HepG2 (cell line): ENCODE measurements around the gene CD101. TPM values are rescaled to one million over a fixed set of nuclear protein-coding genes. Genes with fewer than 3 reads are reported as not detected.

ENCODE experiments used
- ARHGAP35 ChIP-seq: sonication (generic); formaldehyde crosslinking; IDR thresholded peaks from 2 replicates; pipeline ENCODE4 v1.9.0; 2022; ENCODE audit warnings: mild to moderate bottlenecking, inconsistent platforms, moderate library complexity, missing genetic modification reagents, borderline replicate concordance
- ARNT2 ChIP-seq: sonication (generic); formaldehyde crosslinking; IDR thresholded peaks from 2 replicates; pipeline ENCODE4 v1.8.0; 2022; ENCODE audit warnings: mild to moderate bottlenecking, low read depth, missing genetic modification reagents, moderate library complexity
- ATM ChIP-seq: fragments of 450-650 bp; IDR thresholded peaks from 2 replicates; pipeline ENCODE4 v1.7.1; 2017; ENCODE audit warnings: mild to moderate bottlenecking, borderline replicate concordance
- CCAR2 ChIP-seq: fragments of 200-400 bp; formaldehyde crosslinking; optimal IDR thresholded peaks from 2 replicates; pipeline ENCODE3; 2018; ENCODE audit warnings: low read depth, mild to moderate bottlenecking, low read length, moderate library complexity
- ERF ChIP-seq: IDR thresholded peaks from 2 replicates; pipeline ENCODE4 v1.6.1; 2018; ENCODE audit warnings: missing biosample characterization, missing genetic modification reagents
- EZH2 ChIP-seq: conservative IDR thresholded peaks from 2 replicates; pipeline ENCODE4 v1.6.1; 2012; ENCODE audit warnings: mild to moderate bottlenecking, low read depth, low read length, moderate library complexity
- GABPA ChIP-seq, 2 experiments: IDR thresholded peaks; 2 replicates each; pipeline ENCODE4 v1.6.1; 2011 to 2016; ENCODE audit warnings: low read depth in 2 of 2, low read length in 1 of 2, missing biosample characterization in 1 of 2, missing genetic modification characterization in 1 of 2
- GTF3A ChIP-seq: sonication (generic); formaldehyde crosslinking; conservative IDR thresholded peaks from 2 replicates; pipeline ENCODE4 v1.4.0; 2020; ENCODE audit warnings: mild to moderate bottlenecking, missing genetic modification reagents
- HHEX ChIP-seq: IDR thresholded peaks from 2 replicates; pipeline ENCODE4 v1.6.1; 2016; ENCODE audit warnings: control low read depth
- HNRNPL ChIP-seq: fragments of 200-400 bp; formaldehyde crosslinking; IDR thresholded peaks from 2 replicates; pipeline ENCODE4 v1.6.1; 2017; ENCODE audit warnings: mild to moderate bottlenecking, low read depth, low read length
- HNRNPLL ChIP-seq: fragments of 200-400 bp; formaldehyde crosslinking; IDR thresholded peaks from 2 replicates; pipeline ENCODE4 v1.6.1; 2017; ENCODE audit warnings: mild to moderate bottlenecking, low read depth, low read length; ENCODE audit not compliant: poor library complexity, severe bottlenecking
- KDM4B ChIP-seq: sonication (generic); formaldehyde crosslinking; IDR thresholded peaks from 2 replicates; pipeline ENCODE4 v1.4.0; 2020; ENCODE audit warnings: missing genetic modification reagents
- KLF13 ChIP-seq: sonication (generic); formaldehyde crosslinking; IDR thresholded peaks from 2 replicates; pipeline ENCODE4 v1.4.0; 2020; ENCODE audit warnings: mild to moderate bottlenecking, missing genetic modification reagents
- KLF16 ChIP-seq, 2 experiments: sonication (generic) in 1 of 2; formaldehyde crosslinking in 1 of 2; IDR thresholded peaks; 2 replicates each; pipeline versions ENCODE4 v1.6.1 to v1.8.0; 2016 to 2023; ENCODE audit warnings: missing genetic modification reagents in 2 of 2, missing compliant biosample characterization in 1 of 2
- KLF9 ChIP-seq: IDR thresholded peaks from 2 replicates; pipeline ENCODE4 v1.6.1; 2016; ENCODE audit warnings: low read depth
- LCORL ChIP-seq, 2 experiments: fragments of 450-650 bp in 1 of 2; sonication (generic) in 1 of 2; formaldehyde crosslinking in 1 of 2; IDR thresholded peaks; 2 replicates each; pipeline versions ENCODE4 v1.5.0 to v1.6.1; 2017 to 2020; ENCODE audit warnings: antibody characterized with exemption in 1 of 2, missing genetic modification reagents in 1 of 2
- MTA3 ChIP-seq: sonication (generic); formaldehyde crosslinking; IDR thresholded peaks from 2 replicates; pipeline ENCODE4 v1.4.0; 2020; ENCODE audit warnings: missing genetic modification reagents
- MTF2 ChIP-seq: sonication (generic); formaldehyde crosslinking; IDR thresholded peaks from 2 replicates; pipeline ENCODE4 v1.5.0; 2020; ENCODE audit warnings: missing genetic modification reagents, borderline replicate concordance
- NR2F6 ChIP-seq, 2 experiments: IDR thresholded peaks; 2 replicates each; pipeline ENCODE4 v1.6.1; 2016; ENCODE audit warnings: antibody characterized with exemption in 1 of 2, mild to moderate bottlenecking in 1 of 2
- PHF8 ChIP-seq: sonication (generic); formaldehyde crosslinking; IDR thresholded peaks from 2 replicates; pipeline ENCODE4 v1.5.0; 2020; ENCODE audit warnings: missing genetic modification reagents
- SAP130 ChIP-seq: IDR thresholded peaks from 2 replicates; pipeline ENCODE4 v1.6.1; 2016; ENCODE audit warnings: low read depth
- SNAPC2 ChIP-seq: sonication (generic); formaldehyde crosslinking; IDR thresholded peaks from 2 replicates; pipeline ENCODE4 v1.8.1; 2022; ENCODE audit warnings: mild to moderate bottlenecking, missing genetic modification reagents
- ZIK1 ChIP-seq: sonication (generic); formaldehyde crosslinking; IDR thresholded peaks from 2 replicates; pipeline ENCODE4 v1.5.0; 2020; ENCODE audit warnings: mild to moderate bottlenecking, low read depth, missing genetic modification reagents, borderline replicate concordance
- ZKSCAN5 ChIP-seq: sonication (generic); formaldehyde crosslinking; IDR thresholded peaks from 2 replicates; pipeline ENCODE4 v1.5.1; 2020; ENCODE audit warnings: mild to moderate bottlenecking, missing genetic modification reagents
- ZNF143 ChIP-seq: sonication (generic); formaldehyde crosslinking; IDR thresholded peaks from 2 replicates; pipeline ENCODE4 v1.4.0; 2020; ENCODE audit warnings: missing genetic modification reagents
- ZNF510 ChIP-seq: sonication (generic); formaldehyde crosslinking; IDR thresholded peaks from 2 replicates; pipeline ENCODE4 v1.4.0; 2020; ENCODE audit warnings: low read depth, mild to moderate bottlenecking, missing genetic modification reagents
- ZNF687 ChIP-seq: sonication (generic); formaldehyde crosslinking; IDR thresholded peaks from 2 replicates; pipeline ENCODE4 v1.5.1; 2020; ENCODE audit warnings: mild to moderate bottlenecking, missing genetic modification reagents, moderate library complexity
- ZNF709 ChIP-seq: sonication (generic); formaldehyde crosslinking; IDR thresholded peaks from 2 replicates; pipeline ENCODE4 v1.5.0; 2020; ENCODE audit warnings: mild to moderate bottlenecking, missing genetic modification reagents
- ZNF792 ChIP-seq: IDR thresholded peaks from 2 replicates; pipeline ENCODE4 v1.6.1; 2016
- polyA plus RNA-seq, 8 experiments: library from polyadenylated mRNA; depleted of rRNA in 3 of 8; stranded (reverse) in 7 of 8; unstranded in 1 of 8; fragments of >200 nt; fragmentation: Illumina TruSeq in 4 of 8; extraction: Trizol in 4 of 8; gene quantifications; 2 replicates each; pipeline versions ENCODE4 v1.2.1 to v1.2.3, GENCODE V29; 2011 to 2016; ENCODE audit warnings: low read depth in 4 of 8, missing spikeins in 1 of 8, mixed read lengths in 1 of 8; ENCODE audit not compliant: insufficient read depth in 1 of 8
- total RNA-seq, 5 experiments: library from RNA; depleted of rRNA; stranded (reverse); fragments of >200 nt; fragmentation: Illumina TruSeq; extraction: Trizol; gene quantifications; 2 replicates each; pipeline ENCODE4 v1.2.3, GENCODE V29; 2016; ENCODE audit warnings: low read depth in 1 of 5

Gene CD101
- total and polyA plus RNA-seq, 2 of the 13 experiments (the other 11 are each of a cell fraction or from before 2014, with no cell fraction given): 0.05 to 0.09 TPM

GRCh38 chr1:117060441-117061317 is 59.1 kb downstream of the CD101 start (continued):
- TF ChIP-seq ZNF510 (CRISPR knock-in tag) (no peak), ATM (no peak), ZKSCAN5 (CRISPR knock-in tag) (no peak), ZIK1 (no peak), ZNF143 (CRISPR knock-in tag) (no peak), ERF (CRISPR knock-in tag) (no peak), ARHGAP35 (CRISPR knock-in tag) (no peak), KDM4B (no peak), ARNT2 (CRISPR knock-in tag) (no peak; the same call in 1 of the 2 replicates), KLF13 (CRISPR knock-in tag) (no peak), LCORL (IDR thresholded peaks at IDR 0.05) (no peak), LCORL (CRISPR knock-in tag; IDR thresholded peaks at IDR 0.05) (no peak), HHEX (no peak), CCAR2 (no peak), GABPA (IDR thresholded peaks at IDR 0.05; ENCODE audit: low read depth, low read length) (no peak), GABPA (CRISPR knock-in tag; IDR thresholded peaks at IDR 0.05; ENCODE audit: low read depth) (no peak), MTF2 (CRISPR knock-in tag) (no peak), KLF16 (CRISPR knock-in tag; IDR thresholded peaks at IDR 0.05) (no peak), MTA3 (no peak), ZNF687 (CRISPR knock-in tag) (peak; percentile 69), HNRNPLL (peak; percentile 48), ZNF709 (CRISPR knock-in tag) (no peak; the same call in 1 of the 2 replicates), SNAPC2 (CRISPR knock-in tag) (no peak), HNRNPL (no peak), SAP130 (no peak), KLF9 (CRISPR knock-in tag) (no peak), ZNF792 (CRISPR knock-in tag) (no peak), EZH2 (no peak), GTF3A (no peak), PHF8 (no peak), NR2F6 (IDR thresholded peaks at IDR 0.05) (no peak), NR2F6 (CRISPR knock-in tag; IDR thresholded peaks at IDR 0.05) (no peak)
